ENCODE measurements around the gene EXOC3L2. TPM values are rescaled to one million over a fixed set of nuclear protein-coding genes. Genes with fewer than 3 reads are reported as not detected.

Gene EXOC3L2
- total RNA-seq, 4 donors from 2014 or later, result 0.68 to 7.0 (median 1.1) TPM; not detected in 1

- Histone ChIP-seq H3K27ac (no peak overlapping the region), H3K36me3 (peaks cover 0 to 4% (median 0%) of the 10 kb centered on the region in 4 donors), H3K4me3 (no peak overlapping the region), H3K4me1 (no peaks in the 10 kb centered on the region), H3K9me3 (no peaks in the 10 kb centered on the region), H3K27me3 (no peaks in the 10 kb centered on the region)
- TF ChIP-seq POLR2A (IDR thresholded peaks at IDR 0.05) (no peak), CTCF (IDR thresholded peaks at IDR 0.05) (no peak), EP300 (IDR thresholded peaks at IDR 0.05; ENCODE audit: low read depth) (no peak), POLR2AphosphoS5 (IDR thresholded peaks at IDR 0.05) (no peak)
- 92% methylated on average over 6 of the region's 6 CpGs; no CpG with 5 or more reads in 1 of the 2 donors for WGBS, 2 donors (ENCODE audit: low coverage in 1 of 2)
- DNase-seq, result no peak
- intact Hi-C loops (cut with DNase I; ENCODE audit: low total_unique reads), result no loop called here
- in situ Hi-C loops (cut with MboI; ENCODE audit: low pct_ligation_motif_present in 1 of 4, low pct_unique_long_range_greater_than_20kb in 1 of 4, low sequenced_read_pairs in 3 of 4), result no loop called here
Measured at GRCh38 chr19:45290381-45290931, 45.2 kb upstream of the EXOC3L2 start.

- H3K36me3 ChIP-seq, result peaks cover 0 to 11% (median 0%) of the 10 kb centered on the region in 4 donors
- TF ChIP-seq CTCF (IDR thresholded peaks at IDR 0.05), result no peak
- no peak for TF ChIP-seq POLR2AphosphoS5 (IDR thresholded peaks at IDR 0.05)
- no peak for TF ChIP-seq POLR2A (IDR thresholded peaks at IDR 0.05)
- no peak for TF ChIP-seq EP300 (IDR thresholded peaks at IDR 0.05; ENCODE audit: low read depth)
Measured at GRCh38 chr19:45283443-45284033, 38.3 kb upstream of the EXOC3L2 start.

GRCh38 chr19:45280471-45280961 is 35.3 kb upstream of the EXOC3L2 start:
- TF ChIP-seq POLR2AphosphoS5 (IDR thresholded peaks at IDR 0.05) (no peak), CTCF (IDR thresholded peaks at IDR 0.05) (no peak), EP300 (IDR thresholded peaks at IDR 0.05; ENCODE audit: low read depth) (no peak), POLR2A (IDR thresholded peaks at IDR 0.05) (no peak)
- intact Hi-C loops (cut with DNase I; ENCODE audit: low total_unique reads) (no loop called here), in situ Hi-C loops (cut with MboI; ENCODE audit: low pct_ligation_motif_present in 1 of 4, low pct_unique_long_range_greater_than_20kb in 1 of 4, low sequenced_read_pairs in 3 of 4) (no loop called here)
- WGBS, 2 donors (ENCODE audit: low coverage in 1 of 2), result 93% methylated on average over 14 of the region's 19 CpGs; no CpG with 5 or more reads in 1 of the 2 donors
- Histone ChIP-seq H3K9me3 (no peaks in the 10 kb centered on the region), H3K4me3 (no peak overlapping the region), H3K36me3 (peaks cover 0 to 7% (median 0%) of the 10 kb centered on the region in 4 donors), H3K27ac (no peak overlapping the region), H3K4me1 (no peaks in the 10 kb centered on the region), H3K27me3 (no peaks in the 10 kb centered on the region)
- no peak for DNase-seq

More at GRCh38 chr19:45283443-45284033, 38.3 kb upstream of the EXOC3L2 start:
- Histone ChIP-seq H3K4me3 (no peak overlapping the region), H3K27me3 (no peaks in the 10 kb centered on the region), H3K27ac (no peak overlapping the region), H3K4me1 (no peaks in the 10 kb centered on the region), H3K9me3 (no peaks in the 10 kb centered on the region)
- in situ Hi-C loops (cut with MboI; ENCODE audit: low pct_ligation_motif_present in 1 of 4, low pct_unique_long_range_greater_than_20kb in 1 of 4, low sequenced_read_pairs in 3 of 4), result no loop called here
- 75 to 100% methylated on average over 2 to 7 of the region's 7 CpGs for WGBS, 2 donors (ENCODE audit: low coverage in 1 of 2)
- intact Hi-C loops (cut with DNase I; ENCODE audit: low total_unique reads), result no loop called here
- DNase-seq, result no peak

- in situ Hi-C loops (cut with MboI; ENCODE audit: low pct_ligation_motif_present in 1 of 4, low pct_unique_long_range_greater_than_20kb in 1 of 4, low sequenced_read_pairs in 3 of 4) (no loop called here), intact Hi-C loops (cut with DNase I; ENCODE audit: low total_unique reads) (no loop called here)
- H3K27me3 ChIP-seq, result no peaks in the 10 kb centered on the region
- 88% methylated on average over 3 of the region's 3 CpGs; no CpG with 5 or more reads in 1 of the 2 donors for WGBS, 2 donors (ENCODE audit: low coverage in 1 of 2)
- peaks cover 0 to 7% (median 0%) of the 10 kb centered on the region in 4 donors for H3K36me3 ChIP-seq
- H3K4me1 ChIP-seq, result no peaks in the 10 kb centered on the region
- no peaks in the 10 kb centered on the region for H3K9me3 ChIP-seq
- TF ChIP-seq CTCF (IDR thresholded peaks at IDR 0.05), result no peak
- TF ChIP-seq POLR2A (IDR thresholded peaks at IDR 0.05), result no peak
- no peak for TF ChIP-seq EP300 (IDR thresholded peaks at IDR 0.05; ENCODE audit: low read depth)
- no peak for TF ChIP-seq POLR2AphosphoS5 (IDR thresholded peaks at IDR 0.05)
- H3K27ac ChIP-seq, result no peak overlapping the region
- no peak for DNase-seq
- no peak overlapping the region for H3K4me3 ChIP-seq
Measured at GRCh38 chr19:45279587-45280192, 34.5 kb upstream of the EXOC3L2 start.

All from transverse colon (tissue), 4 donors.